Peyer's patch (tissue), 4 donors: ENCODE measurements around the gene POLR3K. TPM values are rescaled to one million over a fixed set of nuclear protein-coding genes. Genes with fewer than 3 reads are reported as not detected.

ENCODE experiments used
- DNase-seq, 3 donors: peaks; one replicate each; pipeline ENCODE4 v3.0.0-alpha.2; 2017 to 2019
- H3K27ac ChIP-seq, 4 donors: fragments of 200-600 bp; sonication (generic); one replicate each; pipeline ENCODE4 v1.5.1; 2016 to 2019
- H3K27me3 ChIP-seq, 2 donors: fragments of 200-600 bp; sonication (generic); one replicate each; pipeline ENCODE4 v1.5.1; 2019
- H3K36me3 ChIP-seq, 3 donors: fragments of 200-600 bp; sonication (generic); one replicate each; pipeline ENCODE4 v1.5.1; 2016 to 2019
- H3K4me1 ChIP-seq, 4 donors: fragments of 200-600 bp; sonication (generic); one replicate each; pipeline ENCODE4 v1.5.1; 2016 to 2019
- H3K4me3 ChIP-seq, 4 donors: fragments of 200-600 bp; sonication (generic); 1 replicate in 3 of 4; 2 replicates in 1 of 4; pipeline ENCODE4 v1.5.1; 2016 to 2019; ENCODE audit warnings: mild to moderate bottlenecking in 1 of 4
- H3K9me3 ChIP-seq, 4 donors: fragments of 200-600 bp; sonication (generic); one replicate each; pipeline ENCODE4 v1.5.1; 2016 to 2019; ENCODE audit warnings: mild to moderate bottlenecking in 1 of 4
- CTCF ChIP-seq, 6 experiments: fragments of 450-650 bp in 4 of 6; fragments of 200-600 bp in 2 of 6; sonication (generic) in 1 of 6; IDR thresholded peaks; one replicate each; pipeline ENCODE4 v1.5.1; 2017 to 2019; ENCODE audit warnings: antibody characterized with exemption in 6 of 6, mild to moderate bottlenecking in 3 of 6, moderate library complexity in 1 of 6
- POLR2A ChIP-seq, 2 donors: fragments of 450-650 bp; IDR thresholded peaks; one replicate each; pipeline ENCODE4 v1.5.1; 2017; ENCODE audit warnings: antibody characterized with exemption in 2 of 2, mild to moderate bottlenecking in 2 of 2, moderate library complexity in 2 of 2
- total RNA-seq, 4 donors: library from RNA; depleted of rRNA; stranded (reverse); fragments of >200 nt; gene quantifications; one replicate each; pipeline ENCODE4 v1.1.0, GENCODE V29; 2016

The POLR3K gene
- total RNA-seq, 4 donors from 2014 or later, result 2.5 to 6.3 (median 3.3) TPM

GRCh38 chr16:96935-97381, 43.5 kb upstream of the POLR3K start:
- TF ChIP-seq CTCF (IDR thresholded peaks at IDR 0.05) (peak; percentile 99 to 100 (median 100)), POLR2A (IDR thresholded peaks at IDR 0.05) (no peak)
- no peak overlapping the region for H3K4me3 ChIP-seq
- no peaks in the 10 kb centered on the region for H3K27me3 ChIP-seq
- no peaks in the 10 kb centered on the region for H3K9me3 ChIP-seq
- H3K4me1 ChIP-seq, result no peaks in the 10 kb centered on the region
- peak; percentile 92 to 96 (median 93) for DNase-seq
- no peak overlapping the region for H3K27ac ChIP-seq
- H3K36me3 ChIP-seq, result peaks cover 0 to 16% (median 0%) of the 10 kb centered on the region in 3 donors

DNA sequence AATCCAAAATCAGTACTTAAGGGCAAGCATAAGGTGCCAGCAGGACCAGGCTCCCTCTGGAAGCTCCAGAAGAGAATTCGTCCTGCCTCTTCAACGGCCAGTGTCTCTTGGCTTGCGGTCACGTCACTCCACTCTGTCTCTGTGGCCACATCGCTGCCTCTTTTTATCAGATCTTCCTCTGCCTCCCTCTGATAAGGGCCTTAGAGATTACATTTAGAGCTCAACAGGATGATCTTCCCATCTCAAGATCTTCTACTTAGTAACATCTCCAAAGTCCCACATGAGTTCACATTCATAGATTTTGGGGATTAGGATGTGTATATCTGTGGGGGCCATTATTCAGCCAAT, 41.5 kb upstream of the POLR3K start:
- Histone ChIP-seq H3K4me3 (no peak overlapping the region), H3K27me3 (no peaks in the 10 kb centered on the region), H3K27ac (no peak overlapping the region), H3K4me1 (no peaks in the 10 kb centered on the region), H3K9me3 (no peaks in the 10 kb centered on the region), H3K36me3 (peaks cover 0 to 21% (median 0%) of the 10 kb centered on the region in 3 donors)
- no peak for TF ChIP-seq CTCF (IDR thresholded peaks at IDR 0.05)
- no peak for TF ChIP-seq POLR2A (IDR thresholded peaks at IDR 0.05)
- no peak for DNase-seq

DNA sequence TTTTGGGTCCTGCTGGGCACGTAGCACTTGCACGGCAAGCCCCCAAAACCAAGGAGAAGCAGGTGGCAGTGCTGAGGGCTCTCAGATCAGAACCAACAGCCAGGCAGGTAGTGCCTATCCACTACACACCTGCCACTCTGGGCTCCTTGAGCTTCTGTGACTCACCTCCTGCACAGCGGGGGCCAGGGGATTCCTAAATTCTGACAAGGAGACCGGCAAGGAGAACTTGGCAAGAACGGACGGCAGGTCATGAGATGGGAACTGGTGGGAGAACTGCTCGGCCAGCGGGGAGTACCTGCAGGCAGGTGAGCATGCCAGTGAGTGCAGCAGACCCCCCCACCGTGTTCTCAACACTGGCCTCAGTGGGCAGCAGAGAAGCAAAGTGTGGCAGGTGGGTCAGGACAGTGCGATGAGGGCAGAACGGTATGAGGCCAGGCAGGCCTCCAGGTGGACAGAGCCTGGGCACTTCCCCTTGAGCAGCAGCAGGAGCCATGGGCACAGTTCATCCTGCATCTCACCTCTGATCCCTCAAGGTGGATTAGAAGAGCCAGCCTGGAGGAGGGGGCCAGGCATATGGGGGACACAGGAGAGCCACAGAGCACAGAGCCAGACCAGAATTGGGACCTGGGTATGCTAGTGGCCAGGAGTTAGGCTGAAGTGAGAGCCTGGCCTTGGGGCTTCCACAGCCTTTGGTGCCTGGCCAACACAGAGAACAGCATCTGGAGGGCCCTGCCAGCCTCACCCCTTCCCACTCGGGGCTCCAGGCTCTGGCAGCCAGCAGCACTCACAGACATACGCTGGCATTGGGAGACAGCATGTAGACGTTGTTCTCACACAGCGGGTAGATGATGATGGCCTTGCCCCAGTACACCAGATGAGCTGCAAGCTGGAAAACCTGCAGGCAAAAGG, 39.3 kb upstream of the POLR3K start:
- TF ChIP-seq POLR2A (IDR thresholded peaks at IDR 0.05) (no peak), CTCF (IDR thresholded peaks at IDR 0.05) (no peak)
- no peak overlapping the region for H3K27ac ChIP-seq

GRCh38 chr16:91484-91883, 38.1 kb upstream of the POLR3K start:
- Histone ChIP-seq H3K36me3 (peaks cover 0 to 39% (median 0%) of the 10 kb centered on the region in 3 donors), H3K4me3 (no peak overlapping the region), H3K27me3 (no peaks in the 10 kb centered on the region), H3K4me1 (no peaks in the 10 kb centered on the region), H3K27ac (no peak overlapping the region), H3K9me3 (no peaks in the 10 kb centered on the region)
- no peak for DNase-seq
- no peak for TF ChIP-seq POLR2A (IDR thresholded peaks at IDR 0.05)
- no peak for TF ChIP-seq CTCF (IDR thresholded peaks at IDR 0.05)

More for the DNA sequence above, 39.3 kb upstream of the POLR3K start:
- H3K27me3 ChIP-seq, result no peaks in the 10 kb centered on the region
- no peaks in the 10 kb centered on the region for H3K9me3 ChIP-seq
- H3K36me3 ChIP-seq, result peaks cover 0 to 29% (median 0%) of the 10 kb centered on the region in 3 donors
- H3K4me3 ChIP-seq, result no peak overlapping the region
- DNase-seq, result no peak
- H3K4me1 ChIP-seq, result no peaks in the 10 kb centered on the region

GRCh38 chr16:89391-90302, 36.2 kb upstream of the POLR3K start:
- H3K27me3 ChIP-seq, result no peaks in the 10 kb centered on the region
- H3K4me1 ChIP-seq, result peaks cover 0 to 10% (median 8%) of the 10 kb centered on the region in 4 donors
- H3K4me3 ChIP-seq, result no peak overlapping the region
- no peak for TF ChIP-seq POLR2A (IDR thresholded peaks at IDR 0.05)
- TF ChIP-seq CTCF (IDR thresholded peaks at IDR 0.05), result no peak
- no peaks in the 10 kb centered on the region for H3K9me3 ChIP-seq
- H3K36me3 ChIP-seq, result peaks cover 0 to 53% (median 0%) of the 10 kb centered on the region in 3 donors
- H3K27ac ChIP-seq, result no peak overlapping the region
- DNase-seq, result no peak
